Measurements from ENCODE around the gene TNIP1.
A peak's percentile ranks its signal among the peaks of the same experiment; 100 is the strongest.

Gene TNIP1

DNA sequence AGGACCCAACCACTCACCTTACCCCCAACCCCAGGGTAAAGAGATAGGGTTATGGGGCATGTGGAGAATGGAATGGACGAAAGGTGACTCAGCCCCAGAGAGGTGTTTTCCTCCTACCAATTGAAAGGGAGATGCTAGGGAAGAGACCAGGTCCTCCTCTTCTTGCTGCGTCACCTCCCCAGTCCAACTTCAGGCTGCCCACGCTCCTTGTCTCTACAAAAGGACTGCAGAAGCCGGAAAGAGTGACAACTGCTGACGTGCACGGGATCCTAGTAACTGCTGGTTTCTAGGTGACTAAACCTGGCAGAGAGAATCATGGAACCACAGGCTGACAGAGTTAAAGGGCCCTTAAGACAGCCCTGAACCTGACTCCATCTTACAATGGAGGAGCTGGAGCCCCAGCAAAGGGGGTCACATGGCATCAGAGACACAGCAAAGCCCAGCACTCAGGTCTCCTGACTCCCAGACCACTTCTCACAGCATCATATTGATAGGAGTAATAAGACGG, 58.3 kb downstream of the TNIP1 start:
- peak in 1 of 3 donors; percentile 21 for DNase-seq (ENCODE audit: low read depth in 3 of 3)

DNA sequence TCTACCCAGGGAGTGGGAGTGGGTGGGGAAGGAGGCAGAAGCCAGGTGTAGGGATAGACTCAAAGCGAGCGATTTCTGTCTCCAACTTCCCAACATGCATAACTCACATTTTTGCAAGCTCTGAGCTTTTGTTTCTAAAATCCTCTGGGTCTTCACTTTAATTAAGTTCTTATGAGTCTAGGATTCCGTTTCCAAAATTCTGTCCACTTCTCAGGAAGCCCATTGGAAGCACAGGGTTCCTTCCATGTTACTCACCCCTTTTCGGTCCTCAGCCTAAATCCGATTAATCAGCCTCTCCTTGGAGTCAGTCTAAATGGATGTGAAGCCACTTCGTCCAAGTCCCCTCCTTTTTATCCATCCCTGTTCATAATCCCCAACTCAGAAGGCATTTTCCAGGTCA, 59.1 kb downstream of the TNIP1 start:
- no peak for DNase-seq (ENCODE audit: low read depth in 3 of 3)

DNA sequence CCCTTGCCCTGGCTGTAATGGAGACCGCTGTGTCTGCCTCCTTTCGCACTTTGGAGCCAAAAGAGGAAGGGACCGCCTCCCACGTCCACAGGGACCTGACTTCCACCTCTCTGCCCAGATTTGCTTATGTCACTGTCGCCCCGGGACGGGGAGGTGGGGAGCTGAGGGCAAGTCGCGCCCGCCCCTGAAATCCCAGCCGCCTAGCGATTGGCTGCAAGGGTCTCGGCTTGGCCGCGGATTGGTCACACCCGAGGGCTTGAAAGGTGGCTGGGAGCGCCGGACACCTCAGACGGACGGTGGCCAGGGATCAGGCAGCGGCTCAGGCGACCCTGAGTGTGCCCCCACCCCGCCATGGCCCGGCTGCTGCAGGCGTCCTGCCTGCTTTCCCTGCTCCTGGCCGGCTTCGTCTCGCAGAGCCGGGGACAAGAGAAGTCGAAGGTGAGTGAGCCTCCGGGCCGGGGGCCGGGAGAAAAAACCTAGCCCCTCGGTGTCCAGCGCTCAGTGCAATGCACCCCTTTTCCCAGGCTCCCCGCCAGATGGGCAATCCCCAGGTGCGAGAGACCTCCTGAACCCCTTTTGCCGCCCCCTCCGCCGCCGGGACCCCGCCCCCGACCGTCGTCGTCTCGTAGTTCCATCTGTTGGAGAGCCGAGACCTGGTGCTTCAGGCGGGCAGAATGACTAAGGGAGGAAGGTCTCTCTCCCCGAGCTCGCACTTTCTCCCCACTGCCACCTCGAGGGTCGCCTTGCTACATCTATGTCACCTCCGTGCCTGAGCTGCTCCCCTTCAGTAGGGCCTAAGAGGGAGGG, 60.3 kb downstream of the TNIP1 start, which contains the start of gene GPX3:
TSS of gene GPX3 (plus strand) at position 288 of the 807 bp plus-strand sequence. CDS start at position 352, 64 bp downstream.
- DNase-seq (ENCODE audit: low read depth in 3 of 3) = no peak

DNA sequence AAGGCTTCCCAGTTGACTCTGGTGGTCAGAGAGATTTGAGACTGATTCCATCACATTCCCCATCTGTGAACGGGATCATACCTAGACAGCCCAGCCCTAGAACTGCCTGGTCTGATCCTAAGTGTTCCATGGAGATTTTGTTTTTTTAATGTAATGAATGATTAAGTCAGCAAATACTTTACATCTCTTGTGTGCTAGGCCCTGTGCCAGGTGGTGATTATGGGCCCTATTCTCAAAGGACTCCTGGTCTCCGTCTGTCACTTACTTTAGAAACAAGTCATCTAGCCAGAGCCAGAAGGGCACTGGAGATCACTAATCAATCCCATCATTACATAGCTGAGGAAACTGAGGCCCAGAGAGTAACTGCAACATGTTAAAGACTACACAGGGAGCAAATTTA, 61.5 kb downstream of the TNIP1 start:
- DNase-seq (ENCODE audit: low read depth in 3 of 3) = no peak

DNA sequence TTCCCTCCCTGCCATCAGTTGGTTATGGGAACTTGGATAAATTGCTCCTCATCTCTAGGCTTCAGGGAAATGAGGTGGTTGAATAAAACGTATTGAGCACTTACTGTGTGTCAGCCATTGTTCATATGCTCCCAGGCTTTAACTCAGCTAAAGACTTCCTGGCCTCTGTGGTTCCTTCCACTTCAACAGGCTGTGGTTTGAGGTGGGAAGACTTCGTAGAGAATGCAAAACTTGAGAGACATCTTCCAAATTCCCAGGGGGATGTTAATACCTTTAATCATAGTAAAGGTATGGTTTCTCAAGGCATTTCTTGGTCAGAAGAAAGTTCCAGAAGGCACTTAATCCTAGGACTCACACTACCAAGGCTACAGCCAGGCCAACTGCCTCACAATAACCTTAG, 62.0 kb downstream of the TNIP1 start:
- no peak for DNase-seq (ENCODE audit: low read depth in 3 of 3)

DNA sequence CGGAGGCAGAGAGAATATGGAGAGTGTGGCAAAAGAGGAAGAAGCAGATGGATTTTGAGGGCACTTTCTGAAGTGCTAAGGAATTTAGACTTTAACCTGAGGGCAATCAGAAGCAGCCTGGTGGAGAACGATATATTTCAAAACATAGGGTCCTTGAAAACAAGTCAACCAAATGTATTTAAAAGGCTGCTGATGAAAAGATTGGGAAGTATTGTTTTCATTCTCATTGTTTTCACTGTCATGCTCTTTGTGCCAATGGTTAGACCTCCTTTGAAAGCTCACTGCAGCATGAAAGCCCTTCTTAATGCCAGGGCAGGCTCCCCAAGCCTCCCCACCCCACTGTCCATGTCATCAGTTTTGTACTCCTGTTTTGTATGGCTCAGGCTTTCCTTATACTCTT, 62.9 kb downstream of the TNIP1 start:
- no peak for DNase-seq (ENCODE audit: low read depth in 3 of 3)

DNA sequence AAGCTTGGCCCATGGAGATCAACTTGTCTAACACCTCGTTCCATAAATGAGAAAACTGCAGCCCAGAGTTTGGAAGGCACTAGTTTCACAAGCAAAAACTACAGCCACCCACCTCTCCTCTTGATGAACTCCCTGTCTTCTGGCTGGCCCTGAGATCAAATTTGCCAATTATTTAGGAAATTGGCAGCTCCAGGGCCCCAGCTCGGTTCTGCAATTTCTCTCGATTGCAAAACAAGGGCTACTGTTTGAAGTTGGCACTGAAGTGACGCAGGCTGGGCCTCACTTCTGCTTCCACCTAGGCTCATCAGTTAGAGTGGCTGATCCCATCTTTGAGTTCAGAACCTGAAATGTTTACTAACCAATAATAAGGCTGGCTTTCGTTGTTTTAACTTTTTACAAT, 64.1 kb downstream of the TNIP1 start:
- DNase-seq (ENCODE audit: low read depth in 3 of 3) = no peak

DNA sequence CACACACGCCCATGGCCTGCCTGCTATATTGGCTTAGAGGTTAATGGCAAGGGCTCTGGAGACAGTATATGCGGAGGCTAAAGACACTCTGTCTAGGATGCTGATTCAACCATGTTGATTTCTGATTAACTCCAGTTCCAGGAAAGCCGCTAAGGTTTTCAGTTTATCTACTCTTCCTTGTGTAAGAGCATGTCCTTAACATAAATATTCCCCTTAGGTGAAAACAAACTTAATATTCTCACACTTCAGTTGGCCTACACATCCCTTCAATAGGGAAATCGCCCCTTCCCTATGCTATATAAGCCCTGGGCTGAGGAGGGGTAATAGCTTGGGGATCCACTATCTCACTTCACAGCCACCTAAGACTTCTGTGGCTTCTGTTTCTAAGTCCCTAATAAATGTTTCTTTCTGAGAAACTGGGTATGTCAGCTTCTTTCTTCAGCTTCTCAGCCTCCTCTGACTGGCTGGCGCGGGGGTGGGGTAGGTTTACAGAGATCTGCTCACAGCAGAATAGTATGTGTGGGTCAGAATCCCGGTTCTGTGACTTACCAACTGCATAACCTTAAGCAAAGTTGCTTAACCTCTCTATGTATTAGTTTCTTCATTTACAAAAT, 64.8 kb downstream of the TNIP1 start:
- DNase-seq (ENCODE audit: low read depth in 3 of 3) = no peak

DNA sequence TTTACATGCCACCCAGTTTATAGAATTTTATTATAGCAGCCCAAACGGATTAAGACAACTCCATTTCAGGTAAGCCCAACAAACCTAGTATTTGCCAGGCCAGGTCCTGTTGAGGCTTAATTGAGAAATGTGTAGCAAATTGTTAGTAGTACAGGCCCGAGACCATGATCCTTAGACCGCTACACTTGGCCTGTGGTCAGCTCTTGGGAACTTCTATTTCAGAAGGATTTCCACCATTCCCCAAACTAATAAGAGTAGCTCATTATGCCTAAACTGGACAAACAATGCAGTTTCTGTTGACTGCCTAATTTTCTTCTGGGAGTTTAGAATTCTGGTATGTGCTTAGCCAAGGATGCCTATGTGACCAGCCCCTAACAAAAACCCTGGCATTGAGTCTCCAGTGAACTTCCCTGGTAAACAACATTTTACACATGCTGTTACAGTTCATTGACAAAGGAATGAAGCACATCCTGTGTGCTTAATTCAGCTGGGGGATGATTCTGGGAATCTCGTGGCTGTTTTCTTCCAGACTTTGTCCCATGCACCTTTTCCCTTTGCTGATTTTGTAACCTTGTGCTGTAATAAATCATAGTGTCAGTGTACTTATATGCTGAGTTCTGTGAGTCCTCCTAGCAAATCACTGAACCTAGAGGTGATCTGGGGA, 66.0 kb downstream of the TNIP1 start:
- DNase-seq (ENCODE audit: low read depth in 3 of 3) = no peak

DNA sequence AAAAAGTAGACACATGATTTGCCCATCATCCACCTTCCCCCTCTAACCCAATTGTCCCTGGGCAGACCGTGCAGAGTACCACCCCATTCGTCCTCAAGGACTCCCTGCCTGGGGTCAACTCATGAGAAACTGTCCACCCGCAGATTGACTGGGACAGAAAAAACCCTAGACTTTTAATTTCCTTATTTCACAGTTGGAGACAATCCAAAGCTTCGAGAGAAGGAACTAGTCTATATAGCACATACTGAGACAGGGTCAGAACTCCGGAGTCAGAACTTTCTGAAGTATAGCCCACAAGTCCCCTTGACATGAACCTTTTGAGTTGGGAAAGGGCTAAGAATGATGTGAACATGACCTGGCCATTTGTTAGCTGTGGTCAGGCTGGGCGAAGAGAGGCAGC, 68.0 kb downstream of the TNIP1 start:
- no peak for DNase-seq (ENCODE audit: low read depth in 3 of 3)

DNA sequence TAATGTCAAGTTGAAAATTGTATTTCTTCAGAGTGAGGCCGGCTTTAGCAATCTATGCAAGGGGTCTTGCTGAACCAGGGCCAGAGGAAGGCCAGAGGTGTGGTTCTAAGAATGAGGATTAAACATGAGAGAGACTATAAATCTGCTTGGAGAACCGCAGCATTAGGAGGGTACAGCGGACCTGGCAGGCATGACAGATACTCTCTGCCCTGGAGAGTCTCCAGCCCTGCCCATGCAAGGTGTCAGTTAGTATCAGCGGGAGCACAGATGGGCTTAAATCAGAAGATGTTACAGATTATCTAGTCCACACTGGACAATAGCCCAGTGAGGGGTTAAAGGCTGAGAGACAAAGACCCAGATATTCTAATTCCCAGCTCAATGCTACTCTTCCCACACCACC, 71.9 kb downstream of the TNIP1 start:
- DNase-seq (ENCODE audit: low read depth in 3 of 3) = no peak

DNA sequence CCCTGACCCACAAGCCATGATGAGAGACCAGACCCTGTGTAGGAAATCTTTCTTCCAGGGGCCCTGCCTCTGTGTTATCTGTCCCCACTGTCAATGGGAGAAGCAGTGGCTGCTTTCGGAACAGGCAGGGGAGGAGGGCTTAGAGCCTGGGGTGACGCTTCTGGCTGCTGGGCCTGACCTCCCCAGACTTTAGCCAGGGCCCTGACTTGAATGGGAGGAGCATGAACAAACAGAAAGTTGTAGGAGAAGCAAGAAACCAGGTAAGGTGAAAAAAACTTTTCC, 72.7 kb downstream of the TNIP1 start:
- no peak for DNase-seq (ENCODE audit: low read depth in 3 of 3)

DNA sequence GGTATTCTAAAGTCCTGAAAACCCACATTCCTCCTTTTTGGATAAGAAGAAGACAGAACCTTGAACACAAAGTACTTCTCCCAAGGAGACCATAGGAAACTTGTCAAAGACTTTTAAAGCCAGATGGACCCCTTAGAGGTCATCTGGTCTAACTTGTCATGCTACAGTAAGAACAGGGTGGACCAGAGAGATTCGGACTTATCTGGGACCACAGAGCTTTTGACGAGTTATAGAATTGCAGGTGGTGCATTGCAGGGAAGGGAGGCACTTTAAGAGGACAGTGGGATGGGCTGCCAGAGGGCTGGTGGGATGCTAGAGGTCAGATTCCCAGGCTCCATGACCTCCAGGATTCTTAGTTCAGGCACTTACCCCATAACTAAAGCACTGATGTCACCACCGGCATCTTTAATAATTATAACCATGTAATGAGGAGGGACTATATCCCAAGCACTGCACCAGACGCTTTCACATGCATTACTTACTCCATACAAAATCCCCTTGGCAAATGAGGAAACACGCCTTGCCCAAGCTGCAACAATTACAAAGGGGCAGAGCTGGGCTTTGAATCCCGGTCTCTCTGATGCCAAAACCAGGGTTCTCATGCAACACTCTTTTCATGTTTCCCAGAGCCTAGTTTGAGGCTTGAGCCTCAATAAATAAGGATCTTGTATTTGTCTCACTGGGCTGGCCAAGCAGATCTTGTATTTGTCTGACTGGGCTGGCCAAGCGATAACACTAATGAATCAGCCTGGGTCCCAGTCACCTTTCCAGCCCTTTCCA, 73.2 kb downstream of the TNIP1 start:
- no peak for DNase-seq (ENCODE audit: low read depth in 3 of 3)

DNA sequence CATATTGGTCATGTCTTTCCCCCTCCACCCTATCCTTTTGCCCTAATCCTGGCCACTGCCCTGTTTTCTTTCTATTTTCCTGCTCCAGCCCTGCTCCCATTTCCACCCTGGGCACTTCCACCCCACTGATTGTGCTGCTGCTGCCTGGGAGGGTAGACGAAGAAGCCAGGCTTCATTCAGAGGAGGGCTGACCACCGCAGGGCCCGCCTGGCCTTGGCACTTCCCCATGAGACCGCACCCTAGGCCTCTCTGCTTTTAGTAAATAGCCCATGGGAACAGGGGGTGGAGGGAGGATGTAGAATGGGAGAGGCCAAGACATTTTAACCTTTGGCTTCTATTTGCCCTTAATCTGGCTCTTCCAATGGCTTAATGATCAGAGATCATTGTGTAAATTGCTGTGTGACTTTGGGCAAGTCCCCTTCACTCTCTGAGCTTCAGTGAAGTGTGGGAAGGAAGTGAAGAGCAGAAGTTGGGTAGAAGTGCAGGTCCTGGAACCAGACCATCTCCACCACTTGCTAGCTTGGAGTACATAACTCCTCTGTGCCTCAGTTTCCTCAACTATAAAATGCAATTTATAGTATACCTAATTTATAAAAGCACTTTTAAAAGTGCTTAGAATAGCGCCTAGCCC, 74.0 kb downstream of the TNIP1 start:
- no peak for DNase-seq (ENCODE audit: low read depth in 3 of 3)

DNA sequence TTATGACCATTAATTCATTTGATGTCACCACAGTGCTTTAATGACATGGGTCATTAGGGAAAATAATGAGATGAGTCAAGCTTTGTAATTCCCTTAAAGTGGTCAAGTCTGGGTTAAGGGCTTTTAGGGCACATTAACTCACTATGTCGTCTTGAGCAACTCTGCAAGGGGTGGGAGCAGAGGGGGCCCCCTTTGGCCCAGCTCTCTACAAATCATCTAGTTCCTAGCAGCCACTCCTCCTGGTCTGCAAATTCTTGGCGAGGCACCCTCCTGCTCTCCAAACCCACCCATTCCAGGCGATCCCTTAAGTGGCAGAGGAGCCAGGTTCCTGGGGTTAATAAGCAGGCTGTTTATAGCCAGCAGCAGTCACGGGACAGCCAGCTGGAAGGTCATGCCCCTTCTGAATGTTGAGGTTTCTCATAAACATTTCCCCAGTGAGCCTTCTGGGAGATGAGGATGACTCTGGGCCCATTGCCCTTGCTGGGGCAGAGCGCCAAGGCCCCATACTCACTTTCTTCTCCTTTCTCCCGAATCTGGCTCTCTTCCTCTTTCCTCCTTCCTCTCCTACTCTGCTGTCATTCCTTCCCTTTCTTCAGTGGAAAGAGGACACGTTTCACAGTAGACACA, 74.8 kb downstream of the TNIP1 start:
- DNase-seq (ENCODE audit: low read depth in 3 of 3) = no peak

DNA sequence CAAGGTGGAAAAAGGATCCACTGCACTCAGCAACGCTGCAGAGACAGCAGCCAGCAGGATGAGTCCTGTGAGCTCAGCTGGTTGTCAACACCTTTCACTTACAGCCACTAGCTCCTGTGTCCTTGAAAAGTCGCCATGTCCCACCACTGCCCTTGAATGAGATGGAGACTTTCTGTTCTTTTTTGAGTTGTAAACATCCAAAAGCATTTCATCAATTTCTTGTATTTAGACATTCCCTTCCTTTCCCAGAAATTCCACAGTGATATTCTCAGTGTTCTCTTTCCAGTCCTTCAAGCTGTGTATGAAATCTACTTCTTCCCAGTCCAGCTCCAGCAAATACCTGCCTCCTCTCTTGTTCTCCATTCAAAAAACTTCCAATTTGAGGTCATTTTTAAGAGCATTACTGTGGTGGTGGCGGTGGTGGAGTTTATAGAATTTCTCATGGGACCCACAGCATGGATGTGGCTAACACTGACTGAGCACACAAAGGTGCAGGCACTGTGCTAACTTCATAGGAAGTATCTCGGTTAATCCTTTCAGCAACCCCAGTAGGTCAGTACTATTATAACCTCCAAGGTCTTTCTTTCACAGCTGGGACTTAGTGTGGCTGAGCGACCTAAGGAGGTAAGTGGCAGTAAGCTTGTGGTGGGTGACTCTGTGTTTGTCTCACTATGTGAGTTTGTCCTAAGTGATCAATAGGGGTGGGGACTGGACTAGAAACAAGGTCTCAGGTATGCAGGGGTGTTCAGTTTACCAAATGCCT, 75.5 kb downstream of the TNIP1 start:
- no peak for DNase-seq (ENCODE audit: low read depth in 3 of 3)

DNA sequence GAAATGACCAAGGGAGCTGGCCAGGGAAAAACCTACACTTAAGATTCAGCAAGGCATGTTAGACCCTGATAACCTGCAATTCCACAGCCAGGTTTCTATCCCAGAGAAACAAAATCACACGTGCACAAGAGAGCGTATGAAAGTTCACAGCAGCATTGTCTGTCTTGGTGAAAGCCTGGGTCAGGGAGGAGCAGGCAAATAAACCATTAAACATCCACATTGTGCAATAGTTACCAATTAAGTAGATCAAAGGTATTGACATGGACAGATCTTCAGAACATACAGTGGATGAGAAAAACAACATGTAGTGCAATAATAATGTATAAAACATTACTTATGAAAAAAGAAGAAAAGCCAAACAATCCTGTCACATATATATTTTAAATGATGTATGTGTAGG, 76.3 kb downstream of the TNIP1 start:
- DNase-seq (ENCODE audit: low read depth in 3 of 3) = no peak

DNA sequence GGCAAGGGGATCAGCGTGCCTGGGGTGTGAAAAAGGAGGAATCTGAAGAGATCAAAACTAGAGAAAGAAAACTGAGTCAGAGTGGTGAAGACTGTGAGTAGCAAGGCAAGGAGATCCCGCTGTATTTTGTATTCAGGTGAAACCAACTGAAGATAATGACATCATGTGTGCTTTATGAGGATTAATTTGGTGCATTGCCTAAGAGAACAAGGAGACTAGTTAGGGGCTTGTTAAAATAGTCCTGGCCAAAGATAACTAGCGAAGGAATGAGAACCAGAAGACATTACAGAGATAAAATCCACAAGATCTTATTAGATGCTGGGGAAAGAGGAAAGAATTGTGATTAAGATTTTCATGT, 77.4 kb downstream of the TNIP1 start:
- no peak for DNase-seq (ENCODE audit: low read depth in 3 of 3)

DNA sequence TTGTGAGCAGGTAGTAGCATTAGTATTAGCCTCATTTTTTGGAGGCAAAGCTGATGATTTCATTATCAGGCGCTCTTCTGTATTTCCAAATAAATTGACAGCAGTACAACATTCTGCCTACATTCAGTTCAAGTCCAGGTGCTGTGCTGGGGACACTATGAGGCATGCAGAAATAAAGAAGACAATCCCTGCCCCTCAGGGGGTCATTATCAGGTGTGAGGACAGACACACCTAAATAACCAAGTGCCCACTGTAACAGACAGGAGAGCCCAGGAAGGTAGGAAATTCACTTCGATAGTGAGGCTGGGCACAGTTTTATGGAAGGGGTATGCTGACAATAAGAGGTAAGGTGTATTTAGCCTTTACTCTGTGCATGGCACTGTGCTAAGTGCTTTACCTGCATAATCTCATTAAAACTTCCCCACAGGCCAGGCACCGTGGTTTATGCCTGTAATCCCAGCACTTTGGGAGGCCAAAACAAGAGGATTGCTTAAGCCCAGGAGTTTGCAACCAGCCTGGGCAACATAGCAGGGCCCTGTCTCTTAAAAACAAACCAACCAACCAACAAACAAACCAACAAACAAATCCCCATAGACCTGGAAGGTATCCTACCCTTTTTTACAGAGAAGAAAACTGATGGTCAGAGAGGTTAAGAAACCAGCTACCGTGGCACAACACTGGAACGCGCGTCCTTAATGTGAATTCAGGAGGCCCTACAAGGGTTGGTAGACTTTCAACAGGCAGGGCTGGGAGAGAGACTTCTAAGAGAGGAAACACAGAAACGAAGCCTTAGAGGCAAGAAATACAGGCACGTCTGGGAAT, 77.9 kb downstream of the TNIP1 start:
- no peak for DNase-seq (ENCODE audit: low read depth in 3 of 3)

DNA sequence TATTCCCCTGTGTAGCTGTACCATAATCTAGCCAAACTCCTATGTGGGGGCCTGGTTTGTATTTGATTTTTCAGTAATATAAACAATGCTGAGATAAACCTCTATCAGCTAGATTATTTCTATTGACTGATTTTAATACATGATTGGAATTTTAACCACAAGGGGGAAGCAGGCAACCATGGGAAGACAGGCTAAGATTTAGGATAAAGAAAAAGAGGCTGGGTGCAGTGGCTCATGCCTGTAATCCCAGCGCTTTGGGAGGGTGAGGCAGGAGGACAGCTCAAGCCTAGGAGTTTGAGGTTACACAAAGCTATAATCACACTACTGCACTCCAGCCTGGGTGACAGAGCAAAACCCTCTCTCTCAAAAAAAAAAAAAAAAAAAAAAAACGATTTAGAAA, 78.6 kb downstream of the TNIP1 start:
- DNase-seq (ENCODE audit: low read depth in 3 of 3) = no peak

All from stimulated activated CD4-positive, alpha-beta T cell treated with anti-CD3 and anti-CD28 coated beads, TNF-alpha, amount 100 ng/mL, for 48 hours (primary cell).